H1 (cell line): ENCODE measurements around the gene AFF2. TPM values are rescaled to one million over a fixed set of nuclear protein-coding genes. Genes with fewer than 3 reads are reported as not detected.

ENCODE experiments used
- CTCF ChIA-PET: fragments of 300-600 bp; sonication (Branson Sonifier 250); formaldehyde crosslinking; loops from one replicate; lab custom pipeline; 2021; ENCODE audit not compliant: partially characterized antibody; lab: Charles Lee
- POLR2A ChIA-PET: fragments of 300-600 bp; sonication (Branson Sonifier 250); formaldehyde crosslinking; loops from one replicate; lab custom pipeline; 2021; ENCODE audit warnings: inconsistent platforms; ENCODE audit not compliant: partially characterized antibody; lab: Charles Lee
- DNase-seq, 2 experiments: peaks; one replicate each; pipeline versions ENCODE4 v3.0.0 to v3.0.0-alpha.2; 2010 to 2022; ENCODE audit warnings: low spot score in 2 of 2, low read depth in 1 of 2, mixed read lengths in 1 of 2
- FAIRE-seq: peaks from 2 replicates; lab custom pipeline; 2011; peaks lifted over from hg19 to GRCh38; lab: Jason Lieb, UNC
- H2AFZ ChIP-seq: 2 replicates; pipeline ENCODE4 v1.8.1; 2012; ENCODE audit warnings: low read length, inconsistent platforms
- H2AK5ac ChIP-seq: 2 replicates; pipeline ENCODE4 v1.6.1; 2013; ENCODE audit warnings: low read depth, low read length
- H2BK120ac ChIP-seq: replicated peaks from 2 replicates; pipeline ENCODE3; 2013; ENCODE audit warnings: low read depth, low read length, inconsistent platforms
- H2BK12ac ChIP-seq: 2 replicates; pipeline ENCODE4 v1.6.1; 2013; ENCODE audit warnings: low read depth, low read length
- H2BK15ac ChIP-seq: 2 replicates; pipeline ENCODE4 v1.6.1; 2013; ENCODE audit warnings: low read length
- H2BK20ac ChIP-seq: 2 replicates; pipeline ENCODE4 v1.6.1; 2013; ENCODE audit warnings: low read length
- H2BK5ac ChIP-seq: 2 replicates; pipeline ENCODE4 v1.6.1; 2013; ENCODE audit warnings: low read depth, low read length
- H3K14ac ChIP-seq: 2 replicates; pipeline ENCODE4 v1.6.1; 2013; ENCODE audit warnings: inconsistent platforms; ENCODE audit not compliant: insufficient read length
- H3K18ac ChIP-seq: 2 replicates; pipeline ENCODE4 v1.6.1; 2013; ENCODE audit warnings: low read length; ENCODE audit errors: extremely low read depth
- H3K23ac ChIP-seq: 2 replicates; pipeline ENCODE4 v1.6.1; 2013; ENCODE audit warnings: inconsistent platforms; ENCODE audit not compliant: insufficient read length
- H3K23me2 ChIP-seq: 2 replicates; pipeline ENCODE4 v1.6.1; 2013; ENCODE audit warnings: low read depth, low read length
- H3K27ac ChIP-seq: 2 replicates; pipeline ENCODE4 v1.6.1; 2011; ENCODE audit warnings: low read depth, low read length, inconsistent platforms
- H3K27me3 ChIP-seq, 4 experiments: replicated peaks in 1 of 4; 1 replicate in 1 of 4; 2 replicates in 3 of 4; pipeline versions ENCODE4 v1.6.1 to v1.8.1; 2011 to 2013; ENCODE audit warnings: low read length in 3 of 4, mild to moderate bottlenecking in 3 of 4, inconsistent platforms in 2 of 4, mixed read lengths in 2 of 4, moderate library complexity in 1 of 4; ENCODE audit not compliant: control insufficient read depth in 3 of 4, insufficient read depth in 3 of 4; ENCODE audit errors: extremely low read depth in 1 of 4
- H3K36me3 ChIP-seq, 4 experiments: 2 replicates each; pipeline versions ENCODE4 v1.6.1 to v1.8.1; 2011 to 2013; ENCODE audit warnings: mild to moderate bottlenecking in 4 of 4, low read length in 3 of 4, moderate library complexity in 2 of 4, control low read depth in 1 of 4, inconsistent platforms in 1 of 4; ENCODE audit not compliant: insufficient read depth in 4 of 4, control insufficient read depth in 2 of 4
- H3K4ac ChIP-seq: replicated peaks from 2 replicates; pipeline ENCODE3; 2013; ENCODE audit warnings: low read length, low read depth, mixed read lengths, inconsistent platforms; ENCODE audit not compliant: insufficient read length
- H3K4me1 ChIP-seq, 4 experiments: replicated peaks in 1 of 4; 1 replicate in 1 of 4; 2 replicates in 3 of 4; pipeline versions ENCODE4 v1.6.1 to v1.8.1; 2011 to 2013; ENCODE audit warnings: low read length in 3 of 4, inconsistent platforms in 2 of 4, mixed read lengths in 1 of 4; ENCODE audit not compliant: insufficient read depth in 4 of 4, control insufficient read depth in 3 of 4
- H3K4me2 ChIP-seq, 2 experiments: 2 replicates each; pipeline versions ENCODE4 v1.6.1 to v1.8.1; 2011 to 2013; ENCODE audit warnings: low read depth in 2 of 2, low read length in 2 of 2, control low read depth in 1 of 2, inconsistent platforms in 1 of 2, mild to moderate bottlenecking in 1 of 2; ENCODE audit not compliant: insufficient read depth in 1 of 2
- H3K4me3 ChIP-seq, 4 experiments: fragments of 200-600, 300-600 bp in 1 of 4; sonication (generic), shearing (Covaris generic), sonication (Bioruptor Twin) in 1 of 4; 2 replicates each; pipeline versions ENCODE4 v1.5.1 to v1.8.1; 2011 to 2016; ENCODE audit warnings: low read length in 4 of 4, low read depth in 3 of 4, control low read depth in 2 of 4, inconsistent platforms in 2 of 4, mild to moderate bottlenecking in 2 of 4, mixed read lengths in 1 of 4, moderate library complexity in 1 of 4; ENCODE audit not compliant: insufficient read depth in 2 of 4; ENCODE audit errors: extremely low read depth in 1 of 4
- H3K56ac ChIP-seq: replicated peaks from 2 replicates; pipeline ENCODE3; 2013; ENCODE audit warnings: low read depth, mild to moderate bottlenecking, mixed read lengths, low read length, inconsistent platforms; ENCODE audit not compliant: insufficient read length
- H3K79me1 ChIP-seq: 2 replicates; pipeline ENCODE4 v1.6.1; 2013; ENCODE audit warnings: low read depth, low read length, control low read depth
- H3K79me2 ChIP-seq, 2 experiments: 2 replicates each; pipeline versions ENCODE4 v1.6.1 to v1.8.1; 2012 to 2013; ENCODE audit warnings: low read length in 2 of 2, mild to moderate bottlenecking in 2 of 2, inconsistent platforms in 1 of 2; ENCODE audit not compliant: insufficient read depth in 2 of 2, control insufficient read depth in 1 of 2
- H3K9ac ChIP-seq, 4 experiments: replicated peaks in 1 of 4; 1 replicate in 1 of 4; 2 replicates in 3 of 4; pipeline versions ENCODE4 v1.6.1 to v1.8.1; 2011 to 2013; ENCODE audit warnings: low read depth in 3 of 4, low read length in 3 of 4, control low read depth in 2 of 4, mild to moderate bottlenecking in 2 of 4, moderate library complexity in 2 of 4, inconsistent platforms in 1 of 4; ENCODE audit errors: extremely low read depth in 1 of 4
- H3K9me3 ChIP-seq, 2 experiments: 2 replicates each; pipeline versions ENCODE4 v1.6.1 to v1.8.1; 2012 to 2013; ENCODE audit warnings: mild to moderate bottlenecking in 2 of 2, moderate library complexity in 2 of 2, control low read depth in 1 of 2, inconsistent platforms in 1 of 2, low read depth in 1 of 2, low read length in 1 of 2, mixed read lengths in 1 of 2; ENCODE audit not compliant: insufficient read depth in 2 of 2
- H4K20me1 ChIP-seq, 2 experiments: replicated peaks in 1 of 2; 2 replicates each; pipeline versions ENCODE3 to v1.8.1; 2011 to 2013; ENCODE audit warnings: inconsistent platforms in 2 of 2, low read length in 2 of 2, mild to moderate bottlenecking in 1 of 2; ENCODE audit not compliant: insufficient read depth in 2 of 2, control insufficient read depth in 1 of 2
- H4K5ac ChIP-seq: 2 replicates; pipeline ENCODE4 v1.6.1; 2013; ENCODE audit warnings: low read length, low read depth, mixed read lengths, inconsistent platforms; ENCODE audit not compliant: insufficient read length
- H4K8ac ChIP-seq: 2 replicates; pipeline ENCODE4 v1.8.0; 2013; ENCODE audit warnings: mild to moderate bottlenecking, moderate library complexity, low read length, inconsistent platforms; ENCODE audit not compliant: insufficient read depth; ENCODE audit errors: extremely low read depth
- H4K91ac ChIP-seq: replicated peaks from 2 replicates; pipeline ENCODE3; 2013; ENCODE audit warnings: low read length, mixed read lengths, inconsistent platforms; ENCODE audit not compliant: insufficient read length
- MAFK ChIP-seq: IDR thresholded peaks from 2 replicates; pipeline ENCODE4 v1.6.1; 2012; ENCODE audit warnings: low read depth, mild to moderate bottlenecking, improper control_type of control experiment, low read length
- TBP ChIP-seq: IDR thresholded peaks from 2 replicates; pipeline ENCODE4 v1.6.1; 2011; ENCODE audit warnings: low read depth, low read length, improper control_type of control experiment
- WGBS, 2 experiments: shearing (Covaris generic) in 1 of 2; methylation state at CpG; one replicate each; pipeline versions ENCODE4 v1.1.6 to v1.1.7; 2013 to 2015; ENCODE audit warnings: low lambda C conversion rate in 2 of 2, mixed read lengths in 2 of 2, inconsistent platforms in 1 of 2, low coverage in 1 of 2, missing lambda C conversion rate in 1 of 2; ENCODE audit not compliant: insufficient replicate concordance in 2 of 2, insufficient coverage in 1 of 2, insufficient read length in 1 of 2; ENCODE audit errors: extremely low coverage in 1 of 2, missing lambda C conversion rate in 1 of 2; 5-methylcytosine and 5-hydroxymethylcytosine counted together
- polyA plus RNA-seq, 7 experiments: library from polyadenylated mRNA; depleted of rRNA in 3 of 7; stranded (reverse) in 5 of 7; unstranded in 2 of 7; fragments of >200 nt in 5 of 7; fragments of 200-250 nt in 2 of 7; gene quantifications; 1 replicate in 5 of 7; 2 replicates in 1 of 7; 4 replicates in 1 of 7; pipeline versions ENCODE4 v1.2.1 to v1.2.3, GENCODE V29; 2011 to 2013; ENCODE audit warnings: missing spikeins in 2 of 7, mixed read lengths in 2 of 7
- total RNA-seq: library from RNA; stranded (reverse); fragmentation: NEBNext Ultra II Directional; extraction: Animal tissue kit (Norgen Biotek cat#: 25700); gene quantifications from 2 replicates; pipeline ENCODE4 v1.2.1, GENCODE V29; 2021

AFF2 gene
- total and polyA plus RNA-seq, 2 of the 8 experiments (the other 6 are each of a cell fraction or from before 2014, with no cell fraction given), result 2.0 to 7.3 TPM

- POLR2A ChIA-PET, result no interaction called here
- Histone ChIP-seq H3K23me2 (no peaks in the 10 kb centered on the region), H3K27ac (no peak overlapping the region), H4K20me1 (no peaks in the 10 kb centered on the region), H3K36me3 (no peaks in the 10 kb centered on the region), H2AK5ac (no peak overlapping the region), H3K4me2 (no peak overlapping the region), H3K9me3 (no peaks in the 10 kb centered on the region), H4K91ac (no peak overlapping the region), H2BK12ac (no peak overlapping the region), H3K4ac (no peak overlapping the region), H3K4me1 (no peaks in the 10 kb centered on the region), H3K27me3 (no peaks in the 10 kb centered on the region), H3K79me2 (no peaks in the 10 kb centered on the region), H3K18ac (no peak overlapping the region), H4K5ac (no peak overlapping the region), H4K8ac (no peak overlapping the region), H2BK20ac (no peak overlapping the region), H2BK15ac (no peak overlapping the region), H3K4me3 (no peak overlapping the region), H2BK120ac (no peak overlapping the region), H3K23ac (no peak overlapping the region), H3K79me1 (no peaks in the 10 kb centered on the region), H3K56ac (no peak overlapping the region), H2BK5ac (no peak overlapping the region), H3K9ac (no peak overlapping the region), H2AFZ (no peak overlapping the region), H3K14ac (no peak overlapping the region)
- no peak for TF ChIP-seq TBP
- TF ChIP-seq MAFK, result peak; percentile 61; the same call in 1 of the 2 replicates
- FAIRE-seq, result no peak
- no peak for DNase-seq
- WGBS, 2 experiments, result 95% methylated on average over 3 of the region's 3 CpGs; no CpG with 5 or more reads in 1 of the 2 experiments
- CTCF ChIA-PET, result no interaction called here
Observed at GRCh38 chrX:148618470-148619445, 118.3 kb downstream of the AFF2 start.
